Heart left ventricle (tissue), 13 donors: ENCODE measurements around the gene PPP1R14B.

Experiments used
- POLR2A ChIP-seq, 2 donors: fragments of 450-650 bp; IDR thresholded peaks; one replicate each; pipeline ENCODE4 v1.6.1; 2017; ENCODE audit warnings: antibody characterized with exemption in 2 of 2, mild to moderate bottlenecking in 2 of 2, moderate library complexity in 2 of 2
- TF ChIP-seq, protein P1 (sequence below), 12 donors: fragments of 200-600 bp; sonication (generic) in 4 of 12; IDR thresholded peaks; one replicate each; pipeline versions ENCODE4 v1.5.0 to v1.8.0; 2018 to 2022; ENCODE audit warnings: antibody characterized with exemption in 12 of 12, mild to moderate bottlenecking in 5 of 12
- donor health status: ischemic (EF 13 %, LVEDD 7.1; RV severe dilation, severe dysfunction).
- donor health status: DM: no; HTN: yes; CAD: no.
- donor health status: DM: no; HTN: no; CAD: no.
- donor health status: ischemic (EF 25% LVEDD 6.9; RV normal size, moderate dysfunction).
- donor health status: ischemic (EF 25% LVEDD 5.7; RV mildly dilated, moderate dysfunction).
- donor health status: ischemic (EF 35%, LVEDD 5.7; RV mildly dilated, moderate dysfunction).
- donor health status: nonischemic (EF 11% LVEDD 7.7; RV severe dilation, severe dysfunction).
- donor health status: DM: yes; HTN: yes; CAD: no.
- donor health status: PGD.
- donor health status: ischemic (EF 29% LVEDD 5.4; RV normal size, mild dysfunction).
- donor health status: nonischemic (EF 23%, LVEDD 6.1; RV moderate dilation, normal function).

DNA sequence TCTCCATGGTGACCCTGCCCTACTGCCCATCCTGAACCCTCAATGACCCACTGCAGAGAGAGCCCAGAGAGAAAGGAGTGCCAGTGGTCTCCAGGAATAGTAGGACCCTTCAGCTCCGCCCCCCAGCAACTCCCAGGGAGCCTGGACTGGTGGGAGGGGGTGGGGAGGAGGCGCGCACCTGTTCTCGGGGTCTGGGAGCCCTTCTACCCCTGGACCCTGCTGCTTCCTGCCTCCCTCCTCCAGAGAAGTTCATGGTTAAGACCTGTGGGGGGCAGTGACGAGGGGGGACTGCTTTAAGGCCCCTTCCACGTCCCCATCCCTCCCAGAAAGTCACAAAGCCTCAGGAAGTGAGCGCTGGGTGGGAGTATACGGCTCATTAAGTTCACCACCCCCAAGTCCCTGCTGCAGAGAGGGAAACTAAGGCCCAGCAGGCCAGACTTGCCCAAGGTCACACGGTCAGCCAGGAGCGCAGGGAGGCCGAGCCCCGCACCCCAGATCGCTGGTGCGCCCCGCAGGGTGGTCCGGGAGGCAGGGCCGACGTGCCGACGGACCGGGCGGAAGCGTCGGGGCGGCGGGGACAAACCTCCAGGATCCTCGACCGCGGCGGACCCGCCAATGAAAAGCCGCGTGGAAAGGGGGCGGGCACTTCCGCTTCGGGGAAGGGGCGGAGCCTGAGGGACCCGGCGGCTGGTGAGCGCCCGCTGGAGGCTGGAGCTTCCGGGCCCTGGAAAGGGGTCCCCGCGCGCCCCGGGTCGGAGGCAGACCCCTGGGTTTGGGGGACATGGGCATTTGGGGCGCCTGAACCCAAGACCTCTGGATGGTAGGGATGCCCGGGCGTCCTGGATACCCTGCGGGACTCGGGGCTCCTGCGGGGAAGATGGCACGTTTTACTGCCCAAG, 20.9 kb downstream of the PPP1R14B start, which contains the start of the genes NUDT22 and TRPT1:
- TF ChIP-seq, protein P1, sequence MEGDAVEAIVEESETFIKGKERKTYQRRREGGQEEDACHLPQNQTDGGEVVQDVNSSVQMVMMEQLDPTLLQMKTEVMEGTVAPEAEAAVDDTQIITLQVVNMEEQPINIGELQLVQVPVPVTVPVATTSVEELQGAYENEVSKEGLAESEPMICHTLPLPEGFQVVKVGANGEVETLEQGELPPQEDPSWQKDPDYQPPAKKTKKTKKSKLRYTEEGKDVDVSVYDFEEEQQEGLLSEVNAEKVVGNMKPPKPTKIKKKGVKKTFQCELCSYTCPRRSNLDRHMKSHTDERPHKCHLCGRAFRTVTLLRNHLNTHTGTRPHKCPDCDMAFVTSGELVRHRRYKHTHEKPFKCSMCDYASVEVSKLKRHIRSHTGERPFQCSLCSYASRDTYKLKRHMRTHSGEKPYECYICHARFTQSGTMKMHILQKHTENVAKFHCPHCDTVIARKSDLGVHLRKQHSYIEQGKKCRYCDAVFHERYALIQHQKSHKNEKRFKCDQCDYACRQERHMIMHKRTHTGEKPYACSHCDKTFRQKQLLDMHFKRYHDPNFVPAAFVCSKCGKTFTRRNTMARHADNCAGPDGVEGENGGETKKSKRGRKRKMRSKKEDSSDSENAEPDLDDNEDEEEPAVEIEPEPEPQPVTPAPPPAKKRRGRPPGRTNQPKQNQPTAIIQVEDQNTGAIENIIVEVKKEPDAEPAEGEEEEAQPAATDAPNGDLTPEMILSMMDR (IDR thresholded peaks at IDR 0.05), result peak in 7 of 12 donors; percentile 3 to 39 (median 15)
- TF ChIP-seq POLR2A (IDR thresholded peaks at IDR 0.05), result peak; percentile 84 to 96
